OCI-LY7 (cell line): ENCODE measurements around the gene UNC5B.

Experiments
- CTCF ChIP-seq: fragments of 200-600 bp; sonication (generic); conservative IDR thresholded peaks from 2 replicates; pipeline ENCODE4 v1.5.1; 2014; ENCODE audit warnings: mild to moderate bottlenecking, antibody characterized with exemption, low read length, moderate library complexity, mixed read lengths
- EZH2phosphoT487 ChIP-seq: fragments of 200-600 bp; sonication (generic); IDR thresholded peaks from 2 replicates; pipeline ENCODE4 v1.6.1; 2018; ENCODE audit warnings: low read depth, borderline replicate concordance, mild to moderate bottlenecking, mixed run types, antibody characterized with exemption, low read length, moderate library complexity, mixed read lengths

GRCh38 chr10:71204746-71205145 is 7.6 kb upstream of the UNC5B start:
- TF ChIP-seq CTCF (no peak), EZH2phosphoT487 (no peak)
